Stimulated activated CD4-positive, alpha-beta T cell treated with anti-CD3 and anti-CD28 coated beads, Interleukin-12 subunit alpha, Interleukin-12 subunit beta, amount 100 ng/mL, for 48 hours (primary cell): Measurements from ENCODE around the gene LIPC.

ENCODE experiments used
- DNase-seq, 3 donors: peaks; one replicate each; pipeline ENCODE4 v3.0.0-alpha.2; 2020; ENCODE audit warnings: low read depth in 2 of 3, low spot score in 1 of 3

LIPC gene

GRCh38 chr15:58431221-58432149, at the start of gene LIPC:
Gene LIPC (plus strand): TSS chr15:58431991. CDS start chr15:58432033, 42 bp downstream.
- DNase-seq: no peak

GRCh38 chr15:58383876-58384275, 47.9 kb upstream of the LIPC start:
- peak in 2 of 3 donors; percentile 33 to 37 for DNase-seq

- DNase-seq: no peak
Measured at GRCh38 chr15:58384667-58385066, 47.1 kb upstream of the LIPC start.

GRCh38 chr15:58386081-58386480, 45.7 kb upstream of the LIPC start:
- no peak for DNase-seq

GRCh38 chr15:58386641-58387040, 45.1 kb upstream of the LIPC start:
- DNase-seq: no peak

GRCh38 chr15:58387130-58387529, 44.7 kb upstream of the LIPC start:
- no peak for DNase-seq

GRCh38 chr15:58388211-58388610, 43.6 kb upstream of the LIPC start:
- no peak for DNase-seq

- no peak for DNase-seq
Measured at GRCh38 chr15:58390118-58390517, 41.7 kb upstream of the LIPC start.

GRCh38 chr15:58390655-58391054, 41.1 kb upstream of the LIPC start:
- no peak for DNase-seq

GRCh38 chr15:58391088-58391487, 40.7 kb upstream of the LIPC start:
- no peak for DNase-seq

- no peak for DNase-seq
Measured at GRCh38 chr15:58392141-58392540, 39.6 kb upstream of the LIPC start.

- no peak for DNase-seq
Measured at GRCh38 chr15:58392611-58393161, 39.1 kb upstream of the LIPC start.

GRCh38 chr15:58393241-58393662, 38.5 kb upstream of the LIPC start:
- DNase-seq: no peak

- no peak for DNase-seq
Measured at GRCh38 chr15:58396181-58396580, 35.6 kb upstream of the LIPC start.

- no peak for DNase-seq
Measured at GRCh38 chr15:58398071-58398470, 33.7 kb upstream of the LIPC start.

- no peak for DNase-seq
Measured at GRCh38 chr15:58398643-58399042, 33.1 kb upstream of the LIPC start.

- DNase-seq: no peak
Measured at GRCh38 chr15:58399739-58400138, 32.1 kb upstream of the LIPC start.

- DNase-seq: no peak
Measured at GRCh38 chr15:58401276-58401675, 30.5 kb upstream of the LIPC start.

- DNase-seq: no peak
Measured at GRCh38 chr15:58401991-58402649, 29.7 kb upstream of the LIPC start.

GRCh38 chr15:58403581-58403980, 28.2 kb upstream of the LIPC start:
- DNase-seq: no peak

GRCh38 chr15:58404020-58404419, 27.8 kb upstream of the LIPC start:
- DNase-seq: no peak

GRCh38 chr15:58404722-58405121, 27.1 kb upstream of the LIPC start:
- no peak for DNase-seq
